Adrenal gland (tissue), 12 donors: Measurements from ENCODE around the gene BTBD1. TPM values are rescaled to one million over a fixed set of nuclear protein-coding genes. Genes with fewer than 3 reads are reported as not detected.

Source experiments
- DNase-seq, 7 donors: peaks; one replicate each; pipeline ENCODE4 v3.0.0-alpha.2; 2019 to 2020
- H3K27ac ChIP-seq, 5 donors: fragments of 200-600 bp; sonication (generic) in 4 of 5; 1 replicate in 3 of 5; 2 replicates in 2 of 5; pipeline versions ENCODE4 v1.5.1 to v1.8.0; 2016 to 2020; ENCODE audit warnings: mild to moderate bottlenecking in 1 of 5
- H3K27me3 ChIP-seq: fragments of 200-600 bp; 2 replicates; pipeline ENCODE4 v1.8.0; 2021
- H3K36me3 ChIP-seq, 2 donors: fragments of 200-600 bp; replicated peaks in 1 of 2; 1 replicate in 1 of 2; 2 replicates in 1 of 2; pipeline versions ENCODE4 v1.5.1 to v1.8.0; 2018 to 2022
- H3K4me1 ChIP-seq, 2 donors: fragments of 200-600 bp; replicated peaks in 1 of 2; 1 replicate in 1 of 2; 2 replicates in 1 of 2; pipeline versions ENCODE4 v1.5.1 to v1.8.0; 2018 to 2021
- H3K4me3 ChIP-seq, 4 donors: fragments of 200-600 bp; sonication (generic) in 3 of 4; one replicate each; pipeline ENCODE4 v1.5.1; 2016 to 2018
- H3K9me3 ChIP-seq, 3 donors: fragments of 200-600 bp; sonication (generic) in 1 of 3; replicated peaks in 1 of 3; 1 replicate in 2 of 3; 2 replicates in 1 of 3; pipeline versions ENCODE4 v1.5.1 to v1.8.0; 2016 to 2021
- POLR2A ChIP-seq, 2 donors: fragments of 450-650 bp; IDR thresholded peaks; one replicate each; pipeline ENCODE4 v1.6.1; 2017; ENCODE audit warnings: antibody characterized with exemption in 2 of 2, mild to moderate bottlenecking in 2 of 2, moderate library complexity in 1 of 2
- WGBS, 4 donors: extraction: QIAGEN DNeasy Blood & Tissue Kit in 2 of 4; methylation state at CpG; one replicate each; pipeline versions ENCODE4 v1.1.5 to v1.1.7; 2013 to 2017; 5-methylcytosine and 5-hydroxymethylcytosine counted together
- intact Hi-C, 2 donors: fragments of 100-400 bp; cut with DNase I; formaldehyde crosslinking; loops; one replicate each; pipeline versions ENCODE4 v1.14.1 to v1.15.0; 2022 to 2023
- polyA plus RNA-seq, 3 donors: library from polyadenylated mRNA; stranded (reverse); fragments of 200-250 nt in 2 of 3; fragments of 350-450 nt in 1 of 3; fragmentation: Illumina TruSeq in 1 of 3; extraction: RNeasy Lipid Tissue Mini Kit (QIAGEN cat#74804) in 1 of 3; gene quantifications; one replicate each; pipeline ENCODE4 v1.2.3, GENCODE V29; 2013 to 2014
- total RNA-seq, 9 donors: library from RNA; depleted of rRNA in 4 of 9; stranded (reverse); fragments of >200 nt in 4 of 9; fragments of 120-200 nt in 1 of 9; fragmentation: NEBNext Ultra II Directional in 1 of 9; extraction: Animal tissue kit (Norgen Biotek cat#: 25700) in 1 of 9; gene quantifications; one replicate each; pipeline versions ENCODE4 v1.1.0 to v1.2.4, GENCODE V29; 2013 to 2023
- TF ChIP-seq, protein P1 (sequence below), 6 experiments: fragments of 450-650 bp in 4 of 6; fragments of 200-600 bp in 2 of 6; sonication (generic) in 1 of 6; IDR thresholded peaks; 1 replicate in 5 of 6; 2 replicates in 1 of 6; pipeline versions ENCODE4 v1.5.1 to v1.8.0; 2016 to 2021; ENCODE audit warnings: antibody characterized with exemption in 6 of 6, mild to moderate bottlenecking in 2 of 6, moderate library complexity in 1 of 6
- donor health status: healthy with polysubstance abuse.
- donor health status: Bipolar disorder and iron deficiency.
- donor health status: DM: yes; HTN: yes; CAD: no.
- donor health status: DM: no; HTN: no; CAD: no.
- donor health status: DM: no; HTN: no; CAD: no.
- donor health status: DM: yes; HTN: yes; CAD: no.

The BTBD1 gene
- total and polyA plus RNA-seq, 12 donors = 7.2 to 72.6 (median 49.7) TPM

- Histone ChIP-seq H3K36me3 (peaks cover 0 to 24% of the 10 kb centered on the region in 2 donors), H3K27me3 (no peaks in the 10 kb centered on the region), H3K4me3 (no peak overlapping the region), H3K9me3 (no peaks in the 10 kb centered on the region), H3K4me1 (peaks cover 12 to 18% of the 10 kb centered on the region in 2 donors), H3K27ac (no peak overlapping the region)
- TF ChIP-seq, protein P1, sequence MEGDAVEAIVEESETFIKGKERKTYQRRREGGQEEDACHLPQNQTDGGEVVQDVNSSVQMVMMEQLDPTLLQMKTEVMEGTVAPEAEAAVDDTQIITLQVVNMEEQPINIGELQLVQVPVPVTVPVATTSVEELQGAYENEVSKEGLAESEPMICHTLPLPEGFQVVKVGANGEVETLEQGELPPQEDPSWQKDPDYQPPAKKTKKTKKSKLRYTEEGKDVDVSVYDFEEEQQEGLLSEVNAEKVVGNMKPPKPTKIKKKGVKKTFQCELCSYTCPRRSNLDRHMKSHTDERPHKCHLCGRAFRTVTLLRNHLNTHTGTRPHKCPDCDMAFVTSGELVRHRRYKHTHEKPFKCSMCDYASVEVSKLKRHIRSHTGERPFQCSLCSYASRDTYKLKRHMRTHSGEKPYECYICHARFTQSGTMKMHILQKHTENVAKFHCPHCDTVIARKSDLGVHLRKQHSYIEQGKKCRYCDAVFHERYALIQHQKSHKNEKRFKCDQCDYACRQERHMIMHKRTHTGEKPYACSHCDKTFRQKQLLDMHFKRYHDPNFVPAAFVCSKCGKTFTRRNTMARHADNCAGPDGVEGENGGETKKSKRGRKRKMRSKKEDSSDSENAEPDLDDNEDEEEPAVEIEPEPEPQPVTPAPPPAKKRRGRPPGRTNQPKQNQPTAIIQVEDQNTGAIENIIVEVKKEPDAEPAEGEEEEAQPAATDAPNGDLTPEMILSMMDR (IDR thresholded peaks at IDR 0.05) = no peak
- TF ChIP-seq POLR2A (IDR thresholded peaks at IDR 0.05) = no peak
- 61 to 74% (median 68%) methylated on average over 5 of the region's 5 CpGs for WGBS, 4 donors
- DNase-seq = no peak
- intact Hi-C loops = no loop called here
Observed at GRCh38 chr15:83014205-83014653, 52.8 kb downstream of the BTBD1 start.

GRCh38 chr15:83012636-83013035, 54.4 kb downstream of the BTBD1 start:
- H3K4me1 ChIP-seq = peaks cover 12 to 18% of the 10 kb centered on the region in 2 donors
- intact Hi-C loops = no loop called here
- H3K27me3 ChIP-seq = no peaks in the 10 kb centered on the region
- H3K9me3 ChIP-seq = no peaks in the 10 kb centered on the region
- no peak overlapping the region for H3K27ac ChIP-seq
- DNase-seq = no peak
- H3K36me3 ChIP-seq = peaks cover 0 to 27% of the 10 kb centered on the region in 2 donors
- no peak for TF ChIP-seq POLR2A (IDR thresholded peaks at IDR 0.05)
- TF ChIP-seq, protein P1 (IDR thresholded peaks at IDR 0.05) = no peak
- H3K4me3 ChIP-seq = no peak overlapping the region
- WGBS, 4 donors = 89 to 94% (median 92%) methylated on average over 6 of the region's 6 CpGs

DNA sequence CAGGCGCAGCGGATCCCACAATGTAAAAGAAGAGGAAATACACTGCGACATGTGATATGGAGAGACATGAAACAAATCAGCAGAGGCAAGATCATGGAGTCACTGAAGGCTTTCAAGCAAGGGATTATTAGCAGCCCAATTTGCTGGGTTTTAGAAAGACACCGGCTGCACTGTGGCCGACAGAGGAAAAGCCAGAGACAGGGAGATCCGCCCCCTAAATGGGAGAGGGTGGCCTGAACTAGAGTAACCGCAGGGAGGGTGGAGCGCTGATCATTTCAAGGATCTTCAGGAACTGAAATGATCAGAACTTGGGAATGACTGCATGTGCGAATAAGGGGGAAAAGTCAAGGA, 55.0 kb downstream of the BTBD1 start:
- Histone ChIP-seq H3K27me3 (no peaks in the 10 kb centered on the region), H3K27ac (peak overlapping the region in 3 of 5 donors; percentile 71 to 87 (median 85)), H3K4me1 (peaks cover 12 to 18% of the 10 kb centered on the region in 2 donors), H3K4me3 (peak overlapping the region in 2 of 4 donors; percentile 85 to 95), H3K36me3 (peaks cover 0 to 30% of the 10 kb centered on the region in 2 donors), H3K9me3 (no peaks in the 10 kb centered on the region)
- no peak for DNase-seq
- intact Hi-C loops = no loop called here
- TF ChIP-seq POLR2A (IDR thresholded peaks at IDR 0.05) = no peak
- TF ChIP-seq, protein P1 (IDR thresholded peaks at IDR 0.05) = no peak
- WGBS, 4 donors = 58 to 78% (median 60%) methylated on average over 9 of the region's 9 CpGs

GRCh38 chr15:83011271-83012075, 55.6 kb downstream of the BTBD1 start, which contains the start of gene C15orf40:
Gene C15orf40 (minus strand): TSS chr15:83011639. CDS start chr15:83011607, 32 bp downstream.
- peaks cover 0 to 30% of the 10 kb centered on the region in 2 donors for H3K36me3 ChIP-seq
- H3K27ac ChIP-seq = peak within 1 kb of the TSS in 4 of 5 donors; percentile 45 to 87 (median 78)
- H3K4me3 ChIP-seq = peak within 1 kb of the TSS; percentile 15 to 95 (median 88)
- H3K9me3 ChIP-seq = no peaks in the 10 kb centered on the region
- intact Hi-C loops = no loop called here
- peaks cover 12 to 18% of the 10 kb centered on the region in 2 donors for H3K4me1 ChIP-seq
- H3K27me3 ChIP-seq = no peaks in the 10 kb centered on the region
- TF ChIP-seq, protein P1 (IDR thresholded peaks at IDR 0.05) = peak; percentile 26 to 71 (median 52)
- TF ChIP-seq POLR2A (IDR thresholded peaks at IDR 0.05) = peak; percentile 51 to 75
- peak; percentile 88 to 95 (median 91) for DNase-seq
- 2 to 3% (median 3%) methylated on average over 25 to 64 of the region's 64 CpGs for WGBS, 4 donors
